OCI-LY1 (cell line): ENCODE measurements around the gene LIPC.

ENCODE experiments used
- CTCF ChIP-seq: fragments of 200-600 bp; sonication (generic), shearing (Covaris generic); IDR thresholded peaks from 2 replicates; pipeline ENCODE4 v1.5.1; 2017; ENCODE audit warnings: mild to moderate bottlenecking, antibody characterized with exemption, low read length, moderate library complexity, mixed read lengths
- EZH2 ChIP-seq: fragments of 200-600 bp; sonication (generic), shearing (Covaris generic); IDR thresholded peaks from 2 replicates; pipeline ENCODE4 v1.8.0; 2017; ENCODE audit warnings: borderline replicate concordance, mixed run types, mild to moderate bottlenecking, antibody characterized with exemption, low read length, moderate library complexity, mixed read lengths

- TF ChIP-seq CTCF = no peak
- no peak for TF ChIP-seq EZH2
Observed at GRCh38 chr15:58549013-58549784, 117.4 kb downstream of the LIPC start.
